Measurements from ENCODE around the gene PDK4. TPM values are rescaled to one million over a fixed set of nuclear protein-coding genes. Genes with fewer than 3 reads are reported as not detected.

Gene PDK4
- total and polyA plus RNA-seq, 2 of the 13 experiments (the other 11 are each of a cell fraction or from before 2014, with no cell fraction given) = 0.04 TPM; not detected in 1

DNA sequence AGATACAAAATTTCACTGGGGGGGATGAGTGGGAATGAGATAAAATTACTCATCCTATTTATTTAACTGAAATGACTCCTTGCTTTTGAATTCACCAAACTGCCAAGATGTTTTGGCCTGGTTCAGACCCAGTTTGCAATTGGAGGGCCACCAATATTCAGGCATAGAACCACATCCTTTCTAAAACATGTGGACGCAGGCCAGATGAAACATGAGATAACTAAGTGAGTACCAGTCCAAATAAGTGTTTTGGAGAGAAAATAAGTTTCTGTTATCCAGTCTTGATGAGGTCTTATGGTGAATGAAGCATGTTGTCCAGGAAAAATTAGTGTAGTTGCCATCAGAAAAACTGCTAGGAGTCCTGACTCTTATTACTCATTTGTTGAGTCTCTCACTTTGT is 36.3 kb upstream of the PDK4 start:
- H3K4me1 ChIP-seq (ENCODE audit: insufficient read depth, low read length) = no peaks in the 10 kb centered on the region
- H3K27ac ChIP-seq (ENCODE audit: extremely low read length, insufficient read depth, low read length) = no peak overlapping the region
- intact Hi-C loops (cut with micrococcal nuclease; ENCODE audit: unreplicated experiment) = no loop called here
- no TSS peak for BruUV-seq (replicated peaks)
- no peaks in the 10 kb centered on the region for H4K20me1 ChIP-seq (ENCODE audit: insufficient read depth, low read length)
- ATAC-seq (no peak), DNase-seq (ENCODE audit: low spot score) (no peak), FAIRE-seq (no peak)
- no peak overlapping the region for H3K4me2 ChIP-seq (ENCODE audit: low read depth, low read length)
- in situ Hi-C loops (cut with HindIII; ENCODE audit: extremely low pct_ligation_motif_present, low pct_unique_long_range_greater_than_20kb) = no loop called here
- H3K9ac ChIP-seq (ENCODE audit: insufficient read depth, low read depth, low read length) = no peak overlapping the region
- ChIA-PET POLR2A (no interaction called here), CTCF (ENCODE audit: low intra/inter-chr PET ratio, low total read pairs) (no interaction called here)
- H3K4me3 ChIP-seq (replicated peaks in 1 of 3; ENCODE audit: insufficient read depth in 1 of 3, low read depth in 2 of 3, low read length in 3 of 3) = no peak overlapping the region
- H3K9me3 ChIP-seq (ENCODE audit: low read length) = no peaks in the 10 kb centered on the region
- TF ChIP-seq ZNF17 (CRISPR knock-in tag; IDR thresholded peaks at IDR 0.05) (no peak), NFIB (CRISPR knock-in tag; IDR thresholded peaks at IDR 0.05; ENCODE audit: borderline replicate concordance) (no peak), KDM6A (CRISPR knock-in tag; IDR thresholded peaks at IDR 0.05; ENCODE audit: low read depth) (no peak), THYN1 (CRISPR knock-in tag; IDR thresholded peaks at IDR 0.05; ENCODE audit: borderline replicate concordance, low read depth) (no peak), MED8 (CRISPR knock-in tag; IDR thresholded peaks at IDR 0.05; ENCODE audit: insufficient replicate concordance) (no peak), CHD2 (IDR thresholded peaks at IDR 0.05; ENCODE audit: low read depth, low read length) (no peak), HNF4A (CRISPR knock-in tag; IDR thresholded peaks at IDR 0.05) (no peak), MEIS1 (CRISPR knock-in tag; IDR thresholded peaks at IDR 0.05; ENCODE audit: borderline replicate concordance) (no peak)
- TF ChIP-seq, protein P1, sequence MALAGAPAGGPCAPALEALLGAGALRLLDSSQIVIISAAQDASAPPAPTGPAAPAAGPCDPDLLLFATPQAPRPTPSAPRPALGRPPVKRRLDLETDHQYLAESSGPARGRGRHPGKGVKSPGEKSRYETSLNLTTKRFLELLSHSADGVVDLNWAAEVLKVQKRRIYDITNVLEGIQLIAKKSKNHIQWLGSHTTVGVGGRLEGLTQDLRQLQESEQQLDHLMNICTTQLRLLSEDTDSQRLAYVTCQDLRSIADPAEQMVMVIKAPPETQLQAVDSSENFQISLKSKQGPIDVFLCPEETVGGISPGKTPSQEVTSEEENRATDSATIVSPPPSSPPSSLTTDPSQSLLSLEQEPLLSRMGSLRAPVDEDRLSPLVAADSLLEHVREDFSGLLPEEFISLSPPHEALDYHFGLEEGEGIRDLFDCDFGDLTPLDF (CRISPR knock-in tag; IDR thresholded peaks at IDR 0.05) = no peak
- TF ChIP-seq, protein P2, sequence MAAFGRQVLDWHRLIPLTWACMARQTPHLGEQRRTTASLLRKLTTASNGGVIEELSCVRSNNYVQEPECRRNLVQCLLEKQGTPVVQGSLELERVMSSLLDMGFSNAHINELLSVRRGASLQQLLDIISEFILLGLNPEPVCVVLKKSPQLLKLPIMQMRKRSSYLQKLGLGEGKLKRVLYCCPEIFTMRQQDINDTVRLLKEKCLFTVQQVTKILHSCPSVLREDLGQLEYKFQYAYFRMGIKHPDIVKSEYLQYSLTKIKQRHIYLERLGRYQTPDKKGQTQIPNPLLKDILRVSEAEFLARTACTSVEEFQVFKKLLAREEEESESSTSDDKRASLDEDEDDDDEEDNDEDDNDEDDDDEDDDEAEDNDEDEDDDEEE (CRISPR knock-in tag; IDR thresholded peaks at IDR 0.05) = no peak
- H3K36me3 ChIP-seq (replicated peaks in 1 of 2; ENCODE audit: control insufficient read depth in 1 of 2, insufficient read depth in 2 of 2, low read length in 2 of 2) = no peaks in the 10 kb centered on the region
- WGBS (ENCODE audit: low lambda C conversion rate) = 6% methylated on average over 1 of the region's 1 CpG
- H3K27me3 ChIP-seq (ENCODE audit: control insufficient read depth in 1 of 2, insufficient read depth in 2 of 2, low read length in 2 of 2) = no peaks in the 10 kb centered on the region
- H3K79me2 ChIP-seq (ENCODE audit: insufficient read depth, low read length) = no peaks in the 10 kb centered on the region
- H2AFZ ChIP-seq (ENCODE audit: low read length) = no peak overlapping the region
